RWPE1 (cell line): Measurements from ENCODE around the gene BRPF1.

ENCODE experiments used
- CTCF ChIA-PET: fragments of 350-600 bp; sonication (Branson Sonifier 250); formaldehyde crosslinking; extraction: SDS; loops from one replicate; lab custom pipeline; 2021; lab: Yijun Ruan, JAX
- POLR2A ChIA-PET: fragments of 400-600 bp; formaldehyde crosslinking; extraction: SDS; loops from one replicate; lab custom pipeline; 2020; ENCODE audit warnings: antibody characterized with exemption; ENCODE audit not compliant: low non-redundant PET; lab: Yijun Ruan, JAX
- DNase-seq: peaks from one replicate; pipeline ENCODE4 v3.0.0; 2012; ENCODE audit warnings: low spot score
- H3K27ac ChIP-seq: fragments of 450-650 bp; 2 replicates; pipeline ENCODE4 v1.5.1; 2017
- CTCF ChIP-seq: fragments of 450-650 bp; conservative IDR thresholded peaks from 2 replicates; pipeline ENCODE4 v1.5.1; 2017; ENCODE audit warnings: low read depth, mild to moderate bottlenecking

The BRPF1 gene

GRCh38 chr3:9729419-9729818, 2.1 kb upstream of the BRPF1 start:
- CTCF ChIA-PET, result no interaction called here
- POLR2A ChIA-PET, result no interaction called here
- no peak for TF ChIP-seq CTCF

GRCh38 chr3:9730657-9731205, 804 bp upstream of the BRPF1 start:
- ChIA-PET POLR2A (no interaction called here), CTCF (no interaction called here)
- H3K27ac ChIP-seq, result peak overlapping the region; percentile 97
- TF ChIP-seq CTCF, result no peak
- DNase-seq, result no peak

More at GRCh38 chr3:9729419-9729818, 2.1 kb upstream of the BRPF1 start:
- DNase-seq, result no peak
- H3K27ac ChIP-seq, result no peak overlapping the region

GRCh38 chr3:9732080-9732739, 675 bp downstream of the BRPF1 start:
- peak; percentile 20 for DNase-seq
- POLR2A ChIA-PET, result interaction anchor here (0.6 kb wide), 1 partner anchor 41 kb away, joined by 4 read pairs; no protein-coding TSS in a partner anchor
- no peak for TF ChIP-seq CTCF
- peak overlapping the region; percentile 97 for H3K27ac ChIP-seq
- CTCF ChIA-PET, result interaction anchor here (1.2 to 1.4 kb wide), 2 partner anchors 16 to 17 kb away, joined by 5 to 6 read pairs; no protein-coding TSS in a partner anchor

- ChIA-PET CTCF (interaction anchor here (0.6 to 1.4 kb wide), 3 partner anchors 17 to 74 kb away, joined by 3 to 6 read pairs (median 5); no protein-coding TSS in a partner anchor), POLR2A (interaction anchor here (0.6 kb wide), 1 partner anchor 42 kb away, joined by 4 read pairs; no protein-coding TSS in a partner anchor)
- peak; percentile 21 for DNase-seq
- TF ChIP-seq CTCF, result no peak
- H3K27ac ChIP-seq, result peak overlapping the region; percentile 97
Observed at GRCh38 chr3:9732740-9733115, 1.2 kb downstream of the BRPF1 start.

- POLR2A ChIA-PET, result no interaction called here
- CTCF ChIA-PET, result no interaction called here
- no peak overlapping the region for H3K27ac ChIP-seq
- TF ChIP-seq CTCF, result no peak
- no peak for DNase-seq
Observed at GRCh38 chr3:9736831-9737230, 5.3 kb downstream of the BRPF1 start.

- no peak for TF ChIP-seq CTCF
- ChIA-PET POLR2A (no interaction called here), CTCF (no interaction called here)
- no peak overlapping the region for H3K27ac ChIP-seq
- no peak for DNase-seq
Observed at GRCh38 chr3:9739181-9739580, 7.6 kb downstream of the BRPF1 start.
